Measurements from ENCODE around the gene STARD9. TPM values are rescaled to one million over a fixed set of nuclear protein-coding genes. Genes with fewer than 3 reads are reported as not detected.

STARD9 gene
- total and polyA plus RNA-seq, 2 experiments from 2014 or later = 1.8 to 6.2 TPM

DNA sequence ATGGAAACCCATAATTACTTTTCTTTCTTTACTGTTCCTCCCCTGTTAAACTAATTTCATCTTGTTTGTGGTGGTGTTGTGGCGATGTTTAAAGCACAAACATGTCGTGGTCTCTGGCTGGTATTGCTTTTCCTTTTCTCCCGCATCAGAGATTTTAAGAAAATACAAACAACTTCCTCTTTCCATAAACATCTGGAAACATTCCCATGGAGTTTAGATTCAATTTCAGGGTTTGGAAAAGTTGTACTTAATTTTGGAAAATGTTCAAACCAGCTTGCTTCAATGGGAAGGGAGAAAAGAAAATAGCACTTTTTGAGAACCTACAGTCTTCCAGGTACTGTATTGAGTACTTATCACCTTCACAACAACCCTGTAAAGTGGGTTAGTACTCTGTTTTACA, 30.4 kb downstream of the STARD9 start:
- Histone ChIP-seq H2AFZ (no peak overlapping the region), H3K4me3 (no peak overlapping the region), H4K20me1 (replicated peaks; ENCODE audit: insufficient read depth) (no peaks in the 10 kb centered on the region; the same call in 1 of the 2 replicates), H3K4me1 (ENCODE audit: insufficient read depth) (no peaks in the 10 kb centered on the region), H3K79me2 (replicated peaks; ENCODE audit: insufficient read depth) (no peaks in the 10 kb centered on the region), H3K36me3 (ENCODE audit: insufficient read depth) (0 out of 2 replicates have a peak, but pooled peaks cover 6% of the 10 kb centered on the region), H3F3A (replicated peaks; ENCODE audit: low read depth) (no peaks in the 10 kb centered on the region), H3K27me3 (ENCODE audit: insufficient read depth) (no peaks in the 10 kb centered on the region), H3K9me2 (ENCODE audit: insufficient read depth) (no peaks in the 10 kb centered on the region; the same call in 1 of the 2 replicates), H3K4me2 (no peak overlapping the region), H3K27ac (ENCODE audit: low read depth) (no peak overlapping the region)
- Mint-ChIP-seq H3K27ac (no peak overlapping the region), H3K4me3 (no peak overlapping the region), H3K4me1 (peaks cover 2% of the 10 kb centered on the region; the same call in 1 of the 3 replicates), H3K36me3 (ENCODE audit: low read depth) (peaks cover 10% of the 10 kb centered on the region), H3K27me3 (ENCODE audit: insufficient read depth, low read depth, poor library complexity) (peaks cover 1% of the 10 kb centered on the region), H3K9me3 (peaks cover 9% of the 10 kb centered on the region; the same call in 2 of the 3 replicates)
- DNase-seq (ENCODE audit: low spot score) (no peak), ATAC-seq (no peak)
- TF ChIP-seq NANOG (IDR thresholded peaks at IDR 0.05; ENCODE audit: borderline replicate concordance) (no peak), EZH2 (IDR thresholded peaks at IDR 0.05; ENCODE audit: low read depth, unreplicated experiment) (no peak), POLR2AphosphoS5 (IDR thresholded peaks at IDR 0.05; ENCODE audit: low read depth) (no peak), EZH2phosphoT487 (IDR thresholded peaks at IDR 0.05; ENCODE audit: unreplicated experiment) (no peak), JUNB (IDR thresholded peaks at IDR 0.05; ENCODE audit: unreplicated experiment) (no peak), STAT1 (IDR thresholded peaks at IDR 0.05; ENCODE audit: unreplicated experiment) (no peak), CREB1 (CRISPR knock-in tag; IDR thresholded peaks at IDR 0.05; ENCODE audit: low read depth) (no peak), ZNF114 (CRISPR knock-in tag; IDR thresholded peaks at IDR 0.05) (no peak), ZNF331 (CRISPR knock-in tag; IDR thresholded peaks at IDR 0.05; ENCODE audit: low read depth) (no peak)
- TF ChIP-seq, protein P1, sequence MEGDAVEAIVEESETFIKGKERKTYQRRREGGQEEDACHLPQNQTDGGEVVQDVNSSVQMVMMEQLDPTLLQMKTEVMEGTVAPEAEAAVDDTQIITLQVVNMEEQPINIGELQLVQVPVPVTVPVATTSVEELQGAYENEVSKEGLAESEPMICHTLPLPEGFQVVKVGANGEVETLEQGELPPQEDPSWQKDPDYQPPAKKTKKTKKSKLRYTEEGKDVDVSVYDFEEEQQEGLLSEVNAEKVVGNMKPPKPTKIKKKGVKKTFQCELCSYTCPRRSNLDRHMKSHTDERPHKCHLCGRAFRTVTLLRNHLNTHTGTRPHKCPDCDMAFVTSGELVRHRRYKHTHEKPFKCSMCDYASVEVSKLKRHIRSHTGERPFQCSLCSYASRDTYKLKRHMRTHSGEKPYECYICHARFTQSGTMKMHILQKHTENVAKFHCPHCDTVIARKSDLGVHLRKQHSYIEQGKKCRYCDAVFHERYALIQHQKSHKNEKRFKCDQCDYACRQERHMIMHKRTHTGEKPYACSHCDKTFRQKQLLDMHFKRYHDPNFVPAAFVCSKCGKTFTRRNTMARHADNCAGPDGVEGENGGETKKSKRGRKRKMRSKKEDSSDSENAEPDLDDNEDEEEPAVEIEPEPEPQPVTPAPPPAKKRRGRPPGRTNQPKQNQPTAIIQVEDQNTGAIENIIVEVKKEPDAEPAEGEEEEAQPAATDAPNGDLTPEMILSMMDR (conservative IDR thresholded peaks at IDR 0.05; ENCODE audit: low read depth in 2 of 2) = no peak
- TF ChIP-seq, protein P2, sequence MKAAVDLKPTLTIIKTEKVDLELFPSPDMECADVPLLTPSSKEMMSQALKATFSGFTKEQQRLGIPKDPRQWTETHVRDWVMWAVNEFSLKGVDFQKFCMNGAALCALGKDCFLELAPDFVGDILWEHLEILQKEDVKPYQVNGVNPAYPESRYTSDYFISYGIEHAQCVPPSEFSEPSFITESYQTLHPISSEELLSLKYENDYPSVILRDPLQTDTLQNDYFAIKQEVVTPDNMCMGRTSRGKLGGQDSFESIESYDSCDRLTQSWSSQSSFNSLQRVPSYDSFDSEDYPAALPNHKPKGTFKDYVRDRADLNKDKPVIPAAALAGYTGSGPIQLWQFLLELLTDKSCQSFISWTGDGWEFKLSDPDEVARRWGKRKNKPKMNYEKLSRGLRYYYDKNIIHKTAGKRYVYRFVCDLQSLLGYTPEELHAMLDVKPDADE (IDR thresholded peaks at IDR 0.05) = no peak
- TF ChIP-seq, protein P3, sequence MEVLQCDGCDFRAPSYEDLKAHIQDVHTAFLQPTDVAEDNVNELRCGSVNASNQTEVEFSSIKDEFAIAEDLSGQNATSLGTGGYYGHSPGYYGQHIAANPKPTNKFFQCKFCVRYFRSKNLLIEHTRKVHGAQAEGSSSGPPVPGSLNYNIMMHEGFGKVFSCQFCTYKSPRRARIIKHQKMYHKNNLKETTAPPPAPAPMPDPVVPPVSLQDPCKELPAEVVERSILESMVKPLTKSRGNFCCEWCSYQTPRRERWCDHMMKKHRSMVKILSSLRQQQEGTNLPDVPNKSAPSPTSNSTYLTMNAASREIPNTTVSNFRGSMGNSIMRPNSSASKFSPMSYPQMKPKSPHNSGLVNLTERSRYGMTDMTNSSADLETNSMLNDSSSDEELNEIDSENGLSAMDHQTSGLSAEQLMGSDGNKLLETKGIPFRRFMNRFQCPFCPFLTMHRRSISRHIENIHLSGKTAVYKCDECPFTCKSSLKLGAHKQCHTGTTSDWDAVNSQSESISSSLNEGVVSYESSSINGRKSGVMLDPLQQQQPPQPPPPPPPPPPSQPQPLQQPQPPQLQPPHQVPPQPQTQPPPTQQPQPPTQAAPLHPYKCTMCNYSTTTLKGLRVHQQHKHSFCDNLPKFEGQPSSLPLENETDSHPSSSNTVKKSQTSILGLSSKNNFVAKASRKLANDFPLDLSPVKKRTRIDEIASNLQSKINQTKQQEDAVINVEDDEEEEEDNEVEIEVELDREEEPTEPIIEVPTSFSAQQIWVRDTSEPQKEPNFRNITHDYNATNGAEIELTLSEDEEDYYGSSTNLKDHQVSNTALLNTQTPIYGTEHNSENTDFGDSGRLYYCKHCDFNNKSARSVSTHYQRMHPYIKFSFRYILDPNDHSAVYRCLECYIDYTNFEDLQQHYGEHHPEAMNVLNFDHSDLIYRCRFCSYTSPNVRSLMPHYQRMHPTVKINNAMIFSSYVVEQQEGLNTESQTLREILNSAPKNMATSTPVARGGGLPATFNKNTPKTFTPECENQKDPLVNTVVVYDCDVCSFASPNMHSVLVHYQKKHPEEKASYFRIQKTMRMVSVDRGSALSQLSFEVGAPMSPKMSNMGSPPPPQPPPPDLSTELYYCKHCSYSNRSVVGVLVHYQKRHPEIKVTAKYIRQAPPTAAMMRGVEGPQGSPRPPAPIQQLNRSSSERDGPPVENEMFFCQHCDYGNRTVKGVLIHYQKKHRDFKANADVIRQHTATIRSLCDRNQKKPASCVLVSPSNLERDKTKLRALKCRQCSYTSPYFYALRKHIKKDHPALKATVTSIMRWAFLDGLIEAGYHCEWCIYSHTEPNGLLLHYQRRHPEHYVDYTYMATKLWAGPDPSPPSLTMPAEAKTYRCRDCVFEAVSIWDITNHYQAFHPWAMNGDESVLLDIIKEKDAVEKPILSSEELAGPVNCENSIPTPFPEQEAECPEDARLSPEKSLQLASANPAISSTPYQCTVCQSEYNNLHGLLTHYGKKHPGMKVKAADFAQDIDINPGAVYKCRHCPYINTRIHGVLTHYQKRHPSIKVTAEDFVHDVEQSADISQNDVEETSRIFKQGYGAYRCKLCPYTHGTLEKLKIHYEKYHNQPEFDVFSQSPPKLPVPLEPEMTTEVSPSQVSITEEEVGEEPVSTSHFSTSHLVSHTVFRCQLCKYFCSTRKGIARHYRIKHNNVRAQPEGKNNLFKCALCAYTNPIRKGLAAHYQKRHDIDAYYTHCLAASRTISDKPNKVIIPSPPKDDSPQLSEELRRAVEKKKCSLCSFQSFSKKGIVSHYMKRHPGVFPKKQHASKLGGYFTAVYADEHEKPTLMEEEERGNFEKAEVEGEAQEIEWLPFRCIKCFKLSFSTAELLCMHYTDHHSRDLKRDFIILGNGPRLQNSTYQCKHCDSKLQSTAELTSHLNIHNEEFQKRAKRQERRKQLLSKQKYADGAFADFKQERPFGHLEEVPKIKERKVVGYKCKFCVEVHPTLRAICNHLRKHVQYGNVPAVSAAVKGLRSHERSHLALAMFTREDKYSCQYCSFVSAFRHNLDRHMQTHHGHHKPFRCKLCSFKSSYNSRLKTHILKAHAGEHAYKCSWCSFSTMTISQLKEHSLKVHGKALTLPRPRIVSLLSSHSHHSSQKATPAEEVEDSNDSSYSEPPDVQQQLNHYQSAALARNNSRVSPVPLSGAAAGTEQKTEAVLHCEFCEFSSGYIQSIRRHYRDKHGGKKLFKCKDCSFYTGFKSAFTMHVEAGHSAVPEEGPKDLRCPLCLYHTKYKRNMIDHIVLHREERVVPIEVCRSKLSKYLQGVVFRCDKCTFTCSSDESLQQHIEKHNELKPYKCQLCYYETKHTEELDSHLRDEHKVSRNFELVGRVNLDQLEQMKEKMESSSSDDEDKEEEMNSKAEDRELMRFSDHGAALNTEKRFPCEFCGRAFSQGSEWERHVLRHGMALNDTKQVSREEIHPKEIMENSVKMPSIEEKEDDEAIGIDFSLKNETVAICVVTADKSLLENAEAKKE (CRISPR knock-in tag; IDR thresholded peaks at IDR 0.05) = no peak
- TF ChIP-seq, protein P4, sequence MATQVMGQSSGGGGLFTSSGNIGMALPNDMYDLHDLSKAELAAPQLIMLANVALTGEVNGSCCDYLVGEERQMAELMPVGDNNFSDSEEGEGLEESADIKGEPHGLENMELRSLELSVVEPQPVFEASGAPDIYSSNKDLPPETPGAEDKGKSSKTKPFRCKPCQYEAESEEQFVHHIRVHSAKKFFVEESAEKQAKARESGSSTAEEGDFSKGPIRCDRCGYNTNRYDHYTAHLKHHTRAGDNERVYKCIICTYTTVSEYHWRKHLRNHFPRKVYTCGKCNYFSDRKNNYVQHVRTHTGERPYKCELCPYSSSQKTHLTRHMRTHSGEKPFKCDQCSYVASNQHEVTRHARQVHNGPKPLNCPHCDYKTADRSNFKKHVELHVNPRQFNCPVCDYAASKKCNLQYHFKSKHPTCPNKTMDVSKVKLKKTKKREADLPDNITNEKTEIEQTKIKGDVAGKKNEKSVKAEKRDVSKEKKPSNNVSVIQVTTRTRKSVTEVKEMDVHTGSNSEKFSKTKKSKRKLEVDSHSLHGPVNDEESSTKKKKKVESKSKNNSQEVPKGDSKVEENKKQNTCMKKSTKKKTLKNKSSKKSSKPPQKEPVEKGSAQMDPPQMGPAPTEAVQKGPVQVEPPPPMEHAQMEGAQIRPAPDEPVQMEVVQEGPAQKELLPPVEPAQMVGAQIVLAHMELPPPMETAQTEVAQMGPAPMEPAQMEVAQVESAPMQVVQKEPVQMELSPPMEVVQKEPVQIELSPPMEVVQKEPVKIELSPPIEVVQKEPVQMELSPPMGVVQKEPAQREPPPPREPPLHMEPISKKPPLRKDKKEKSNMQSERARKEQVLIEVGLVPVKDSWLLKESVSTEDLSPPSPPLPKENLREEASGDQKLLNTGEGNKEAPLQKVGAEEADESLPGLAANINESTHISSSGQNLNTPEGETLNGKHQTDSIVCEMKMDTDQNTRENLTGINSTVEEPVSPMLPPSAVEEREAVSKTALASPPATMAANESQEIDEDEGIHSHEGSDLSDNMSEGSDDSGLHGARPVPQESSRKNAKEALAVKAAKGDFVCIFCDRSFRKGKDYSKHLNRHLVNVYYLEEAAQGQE (IDR thresholded peaks at IDR 0.05; ENCODE audit: unreplicated experiment) = no peak

Measured in GM23338 (cell line).